ENCODE results near the gene ZEB2. TPM values are rescaled to one million over a fixed set of nuclear protein-coding genes. Genes with fewer than 3 reads are reported as not detected.

The ZEB2 gene
- total RNA-seq, 1 donor from 2014 or later: 139 TPM

DNA sequence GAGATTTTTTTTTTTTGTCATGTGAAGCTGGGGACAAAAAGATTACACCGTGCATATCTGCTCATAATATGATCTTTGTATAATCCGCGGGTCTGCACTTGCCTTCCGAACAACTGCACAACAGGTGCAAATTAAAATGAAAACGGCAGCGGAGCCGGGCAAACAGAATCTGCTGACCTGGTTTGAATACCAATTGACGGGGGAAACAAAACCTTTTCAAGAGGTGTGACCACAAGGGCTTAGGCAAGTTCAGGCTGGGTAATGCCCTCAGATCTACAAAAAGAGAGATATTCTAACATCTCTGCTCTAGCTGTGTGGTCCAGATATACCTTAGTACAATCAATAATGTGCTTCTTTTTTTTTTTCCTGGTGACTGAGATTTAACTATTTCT, 88.5 kb downstream of the ZEB2 start:
- H3K4me1 Mint-ChIP-seq (ENCODE audit: unreplicated experiment): peaks cover 38% of the 10 kb centered on the region
- TF ChIP-seq, protein P1, sequence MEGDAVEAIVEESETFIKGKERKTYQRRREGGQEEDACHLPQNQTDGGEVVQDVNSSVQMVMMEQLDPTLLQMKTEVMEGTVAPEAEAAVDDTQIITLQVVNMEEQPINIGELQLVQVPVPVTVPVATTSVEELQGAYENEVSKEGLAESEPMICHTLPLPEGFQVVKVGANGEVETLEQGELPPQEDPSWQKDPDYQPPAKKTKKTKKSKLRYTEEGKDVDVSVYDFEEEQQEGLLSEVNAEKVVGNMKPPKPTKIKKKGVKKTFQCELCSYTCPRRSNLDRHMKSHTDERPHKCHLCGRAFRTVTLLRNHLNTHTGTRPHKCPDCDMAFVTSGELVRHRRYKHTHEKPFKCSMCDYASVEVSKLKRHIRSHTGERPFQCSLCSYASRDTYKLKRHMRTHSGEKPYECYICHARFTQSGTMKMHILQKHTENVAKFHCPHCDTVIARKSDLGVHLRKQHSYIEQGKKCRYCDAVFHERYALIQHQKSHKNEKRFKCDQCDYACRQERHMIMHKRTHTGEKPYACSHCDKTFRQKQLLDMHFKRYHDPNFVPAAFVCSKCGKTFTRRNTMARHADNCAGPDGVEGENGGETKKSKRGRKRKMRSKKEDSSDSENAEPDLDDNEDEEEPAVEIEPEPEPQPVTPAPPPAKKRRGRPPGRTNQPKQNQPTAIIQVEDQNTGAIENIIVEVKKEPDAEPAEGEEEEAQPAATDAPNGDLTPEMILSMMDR (IDR thresholded peaks at IDR 0.05): no peak
- H3K27me3 Mint-ChIP-seq (ENCODE audit: unreplicated experiment): no peaks in the 10 kb centered on the region
- no peaks in the 10 kb centered on the region for H3K9me3 Mint-ChIP-seq (ENCODE audit: unreplicated experiment)
- H3K4me3 Mint-ChIP-seq (ENCODE audit: unreplicated experiment): no peak overlapping the region
- no peak for DNase-seq (ENCODE audit: extremely low spot score, unreplicated experiment)
- peaks cover 34% of the 10 kb centered on the region for H3K36me3 Mint-ChIP-seq (ENCODE audit: unreplicated experiment)
- no peak overlapping the region for H3K27ac Mint-ChIP-seq (ENCODE audit: unreplicated experiment)

DNA sequence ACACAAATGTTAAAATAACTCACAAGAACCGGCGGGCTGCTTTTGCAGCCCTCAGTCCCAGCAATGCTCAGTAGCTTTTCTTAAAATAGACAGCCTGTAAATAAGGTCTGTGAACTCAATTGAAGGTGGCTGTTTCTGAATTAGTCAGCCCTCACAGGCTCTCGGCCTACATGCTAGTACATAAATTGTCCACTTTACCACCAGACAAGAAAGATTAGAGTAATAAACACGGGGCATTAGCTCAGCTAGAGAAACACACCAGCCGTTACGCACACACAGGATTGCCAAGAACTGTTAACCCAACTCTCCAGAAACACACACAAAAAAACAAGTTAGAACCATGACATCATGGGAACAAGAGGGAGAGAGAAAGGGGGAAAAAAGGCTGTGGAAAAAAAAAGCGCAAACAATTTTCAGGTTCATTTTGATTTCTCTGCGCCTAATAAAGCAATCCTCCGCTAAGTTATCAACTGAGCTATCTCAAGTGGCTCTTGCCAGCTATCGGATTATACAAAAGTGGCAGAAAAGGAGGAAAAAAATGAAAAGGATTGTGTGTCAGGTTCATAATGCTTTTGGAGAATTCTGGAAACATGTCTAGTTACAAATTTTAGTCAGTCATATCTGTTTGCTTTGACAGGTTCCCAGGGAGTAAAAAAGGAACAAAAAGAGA, 89.1 kb downstream of the ZEB2 start:
- peaks cover 33% of the 10 kb centered on the region for H3K36me3 Mint-ChIP-seq (ENCODE audit: unreplicated experiment)
- H3K27ac Mint-ChIP-seq (ENCODE audit: unreplicated experiment): no peak overlapping the region
- DNase-seq (ENCODE audit: extremely low spot score, unreplicated experiment): no peak
- H3K4me1 Mint-ChIP-seq (ENCODE audit: unreplicated experiment): peaks cover 39% of the 10 kb centered on the region
- no peaks in the 10 kb centered on the region for H3K27me3 Mint-ChIP-seq (ENCODE audit: unreplicated experiment)
- no peaks in the 10 kb centered on the region for H3K9me3 Mint-ChIP-seq (ENCODE audit: unreplicated experiment)
- no peak overlapping the region for H3K4me3 Mint-ChIP-seq (ENCODE audit: unreplicated experiment)
- TF ChIP-seq, protein P1 (IDR thresholded peaks at IDR 0.05): no peak

DNA sequence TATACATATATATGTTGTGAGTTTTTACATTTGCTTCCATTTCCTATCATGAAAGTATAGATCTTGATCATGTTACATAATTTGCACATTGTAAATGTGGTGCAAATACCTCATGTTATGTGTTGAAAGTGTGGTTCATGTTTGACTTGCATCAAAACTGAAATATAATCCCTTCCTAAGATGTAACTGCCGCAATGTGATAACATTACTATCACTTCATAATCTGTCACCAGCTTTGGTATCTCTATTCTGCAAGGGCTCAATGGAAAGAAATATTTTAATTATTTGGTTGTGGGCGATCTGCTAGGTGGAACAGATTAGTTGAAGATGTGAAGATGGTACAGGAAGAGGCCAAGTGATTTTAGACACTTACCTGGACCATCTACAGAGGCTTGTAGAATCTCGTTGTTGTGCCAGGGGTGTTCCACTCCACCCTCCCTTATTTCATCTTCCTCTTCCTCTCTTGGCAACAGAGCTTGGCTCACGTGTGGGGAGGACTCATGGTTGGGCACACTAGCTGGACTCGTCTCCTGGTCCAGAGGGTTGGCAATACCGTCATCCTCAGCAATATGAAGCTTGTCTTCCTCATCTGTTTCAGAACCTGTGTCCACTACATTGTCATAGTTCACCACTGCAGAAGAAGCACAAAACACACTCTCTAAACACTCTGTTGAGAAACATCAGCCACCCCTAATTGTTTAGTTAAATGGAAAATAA, 90.4 kb downstream of the ZEB2 start:
- H3K27ac Mint-ChIP-seq (ENCODE audit: unreplicated experiment): no peak overlapping the region
- peaks cover 26% of the 10 kb centered on the region for H3K36me3 Mint-ChIP-seq (ENCODE audit: unreplicated experiment)
- no peaks in the 10 kb centered on the region for H3K27me3 Mint-ChIP-seq (ENCODE audit: unreplicated experiment)
- no peak overlapping the region for H3K4me3 Mint-ChIP-seq (ENCODE audit: unreplicated experiment)
- TF ChIP-seq, protein P1 (IDR thresholded peaks at IDR 0.05): no peak
- H3K9me3 Mint-ChIP-seq (ENCODE audit: unreplicated experiment): no peaks in the 10 kb centered on the region
- peaks cover 37% of the 10 kb centered on the region for H3K4me1 Mint-ChIP-seq (ENCODE audit: unreplicated experiment)
- DNase-seq (ENCODE audit: extremely low spot score, unreplicated experiment): no peak

DNA sequence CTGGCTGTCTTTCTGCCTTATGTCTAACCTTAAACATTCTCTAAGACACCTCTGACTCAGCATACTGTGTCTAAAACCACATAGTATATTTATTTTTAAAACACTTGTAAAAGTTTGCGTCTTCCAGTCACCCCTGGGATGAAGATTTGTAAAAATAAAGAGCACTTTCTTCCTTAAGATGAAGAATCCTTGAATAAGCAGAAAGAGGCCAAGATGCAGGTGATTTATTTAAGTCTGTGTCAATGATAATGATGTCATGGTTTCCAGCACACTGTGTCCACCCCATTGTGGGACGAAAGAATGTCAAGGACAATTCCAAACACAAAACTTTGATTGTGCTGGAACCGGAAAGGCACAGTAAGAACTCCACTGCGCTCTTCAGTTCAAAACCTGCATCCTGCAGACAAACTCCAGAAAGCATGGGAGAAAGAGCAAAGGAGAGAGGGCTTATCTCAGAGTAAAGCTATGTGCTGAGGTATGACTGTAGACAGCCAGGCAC, 92.9 kb downstream of the ZEB2 start:
- TF ChIP-seq, protein P1 (IDR thresholded peaks at IDR 0.05): no peak
- Mint-ChIP-seq H3K36me3 (ENCODE audit: unreplicated experiment) (peaks cover 40% of the 10 kb centered on the region), H3K9me3 (ENCODE audit: unreplicated experiment) (no peaks in the 10 kb centered on the region), H3K4me3 (ENCODE audit: unreplicated experiment) (no peak overlapping the region), H3K27ac (ENCODE audit: unreplicated experiment) (peak overlapping the region; percentile 81), H3K27me3 (ENCODE audit: unreplicated experiment) (no peaks in the 10 kb centered on the region), H3K4me1 (ENCODE audit: unreplicated experiment) (peaks cover 22% of the 10 kb centered on the region)
- no peak for DNase-seq (ENCODE audit: extremely low spot score, unreplicated experiment)

DNA sequence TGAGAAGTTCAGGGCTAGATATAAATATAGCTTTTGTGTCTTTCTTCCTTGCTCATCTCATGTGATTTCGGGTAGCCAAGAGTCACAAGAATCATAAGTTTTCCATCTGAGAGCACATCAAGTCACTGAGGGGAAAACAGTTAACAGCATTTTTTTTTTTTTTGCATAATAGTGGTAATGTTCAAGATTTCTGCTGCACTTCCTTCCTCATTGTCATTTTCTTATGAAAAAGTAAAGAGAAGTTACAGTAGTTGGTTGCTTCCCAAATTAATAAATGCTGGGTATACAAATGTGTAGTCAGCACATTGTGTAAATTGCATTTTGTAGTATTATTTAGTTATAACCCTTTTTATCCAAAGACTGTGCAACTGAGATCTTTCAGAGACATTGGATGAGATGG, 93.6 kb downstream of the ZEB2 start:
- Mint-ChIP-seq H3K27ac (ENCODE audit: unreplicated experiment) (peak overlapping the region; percentile 81), H3K4me1 (ENCODE audit: unreplicated experiment) (peaks cover 22% of the 10 kb centered on the region), H3K27me3 (ENCODE audit: unreplicated experiment) (no peaks in the 10 kb centered on the region), H3K36me3 (ENCODE audit: unreplicated experiment) (peaks cover 42% of the 10 kb centered on the region), H3K4me3 (ENCODE audit: unreplicated experiment) (no peak overlapping the region), H3K9me3 (ENCODE audit: unreplicated experiment) (no peaks in the 10 kb centered on the region)
- no peak for DNase-seq (ENCODE audit: extremely low spot score, unreplicated experiment)
- TF ChIP-seq, protein P1 (IDR thresholded peaks at IDR 0.05): no peak
